ENCODE measurements around the gene NELL2.

- TF ChIP-seq POLR2AphosphoS5 (IDR thresholded peaks at IDR 0.05; ENCODE audit: borderline replicate concordance, low read depth, low read length) (no peak), FOXP2 (optimal IDR thresholded peaks at IDR 0.05; ENCODE audit: control extremely low read depth, extremely low read length, insufficient read depth) (no peak), EZH2 (IDR thresholded peaks at IDR 0.05) (no peak)
These were observed 96.3 kb downstream of the NELL2 start for GRCh38 chr12:44779766-44780165.

All from SK-N-MC (cell line).